Measurements from ENCODE around the gene DIRAS1.

DIRAS1 gene

DNA sequence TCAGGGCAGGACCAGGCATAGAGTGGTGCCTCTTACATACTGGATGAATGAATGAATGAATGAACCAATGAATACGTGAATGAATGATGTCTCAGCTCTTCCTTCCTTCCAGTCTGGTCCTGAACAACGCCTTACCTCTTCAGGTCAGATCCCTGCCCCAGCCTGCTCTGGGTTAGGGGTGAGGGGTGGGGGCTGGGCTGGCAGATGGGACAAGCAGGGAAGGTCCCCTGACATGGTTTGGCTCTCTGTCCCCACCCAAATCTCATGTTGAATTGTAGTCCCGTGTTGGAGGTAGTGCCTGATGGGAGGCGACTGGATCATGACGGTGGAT is 9.3 kb downstream of the DIRAS1 start:
- in situ Hi-C loops (cut with HindIII; ENCODE audit: low sequenced_read_pairs), result no loop called here
- DNase-seq (ENCODE audit: low read depth), result no peak
- no peak overlapping the region for H3K4me3 ChIP-seq (ENCODE audit: low read depth, low read length)
- TF ChIP-seq, protein P1, sequence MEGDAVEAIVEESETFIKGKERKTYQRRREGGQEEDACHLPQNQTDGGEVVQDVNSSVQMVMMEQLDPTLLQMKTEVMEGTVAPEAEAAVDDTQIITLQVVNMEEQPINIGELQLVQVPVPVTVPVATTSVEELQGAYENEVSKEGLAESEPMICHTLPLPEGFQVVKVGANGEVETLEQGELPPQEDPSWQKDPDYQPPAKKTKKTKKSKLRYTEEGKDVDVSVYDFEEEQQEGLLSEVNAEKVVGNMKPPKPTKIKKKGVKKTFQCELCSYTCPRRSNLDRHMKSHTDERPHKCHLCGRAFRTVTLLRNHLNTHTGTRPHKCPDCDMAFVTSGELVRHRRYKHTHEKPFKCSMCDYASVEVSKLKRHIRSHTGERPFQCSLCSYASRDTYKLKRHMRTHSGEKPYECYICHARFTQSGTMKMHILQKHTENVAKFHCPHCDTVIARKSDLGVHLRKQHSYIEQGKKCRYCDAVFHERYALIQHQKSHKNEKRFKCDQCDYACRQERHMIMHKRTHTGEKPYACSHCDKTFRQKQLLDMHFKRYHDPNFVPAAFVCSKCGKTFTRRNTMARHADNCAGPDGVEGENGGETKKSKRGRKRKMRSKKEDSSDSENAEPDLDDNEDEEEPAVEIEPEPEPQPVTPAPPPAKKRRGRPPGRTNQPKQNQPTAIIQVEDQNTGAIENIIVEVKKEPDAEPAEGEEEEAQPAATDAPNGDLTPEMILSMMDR (IDR thresholded peaks at IDR 0.05; ENCODE audit: low read depth, low read length, missing control alignments), result no peak

DNA sequence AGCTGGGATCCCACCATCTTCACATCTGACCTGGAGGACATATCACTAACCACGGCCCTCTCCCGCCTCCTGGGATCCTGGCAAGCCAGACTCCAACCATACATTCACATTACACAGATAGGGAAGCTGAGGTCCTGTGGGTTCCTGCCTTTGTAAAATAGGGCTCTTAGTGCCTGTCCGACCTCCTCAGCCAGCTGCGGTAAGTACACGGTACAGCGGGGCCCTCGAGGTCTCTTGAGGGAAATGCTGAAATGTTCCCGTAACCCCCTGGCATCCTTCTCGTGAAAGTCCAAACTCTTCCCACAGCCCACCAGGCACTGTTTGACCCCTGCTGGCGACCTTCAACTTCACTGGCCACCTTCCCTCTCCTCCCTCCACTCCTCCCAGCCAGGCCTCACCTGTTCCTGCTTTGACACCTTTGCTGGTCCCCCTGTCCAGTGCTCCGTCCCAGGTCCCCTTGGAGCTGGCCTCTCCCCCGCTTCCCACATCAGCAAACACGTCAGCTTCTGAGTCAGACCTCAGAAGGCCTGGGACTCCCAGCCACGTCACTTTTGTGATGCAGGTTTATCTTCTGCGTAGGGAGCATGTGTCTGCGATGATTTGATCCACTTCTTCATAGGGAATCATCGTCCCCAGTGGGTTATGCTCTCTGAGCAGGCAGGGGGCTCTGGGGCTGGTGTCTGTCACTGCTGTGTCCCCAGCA is 9.8 kb downstream of the DIRAS1 start:
- in situ Hi-C loops (cut with HindIII; ENCODE audit: low sequenced_read_pairs), result no loop called here
- no peak overlapping the region for H3K4me3 ChIP-seq (ENCODE audit: low read depth, low read length)
- TF ChIP-seq, protein P1 (IDR thresholded peaks at IDR 0.05; ENCODE audit: low read depth, low read length, missing control alignments), result no peak
- DNase-seq (ENCODE audit: low read depth), result no peak

DNA sequence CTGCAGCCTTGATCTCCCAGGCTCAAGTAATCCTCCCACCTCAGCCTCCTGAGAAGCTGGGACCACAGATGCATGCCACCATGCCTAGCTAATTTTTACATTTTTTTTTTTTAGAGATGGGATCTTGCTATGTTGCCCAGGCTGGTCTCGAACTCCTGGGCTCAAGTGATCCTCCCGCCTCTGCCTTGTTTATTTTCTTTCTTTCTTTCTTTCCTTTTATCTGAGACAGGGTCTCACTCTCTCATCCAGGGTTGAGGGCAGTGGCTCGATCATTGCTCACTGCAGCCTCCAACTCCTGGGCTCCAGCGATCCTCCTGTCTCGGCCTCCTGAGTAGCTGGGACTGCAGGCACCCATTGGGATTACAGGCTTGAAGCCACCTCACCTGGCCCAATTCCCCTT is 14.9 kb downstream of the DIRAS1 start:
- TF ChIP-seq, protein P1 (IDR thresholded peaks at IDR 0.05; ENCODE audit: low read depth, low read length, missing control alignments), result no peak
- no peak for DNase-seq (ENCODE audit: low read depth)
- H3K4me3 ChIP-seq (ENCODE audit: low read depth, low read length), result no peak overlapping the region
- in situ Hi-C loops (cut with HindIII; ENCODE audit: low sequenced_read_pairs), result no loop called here

DNA sequence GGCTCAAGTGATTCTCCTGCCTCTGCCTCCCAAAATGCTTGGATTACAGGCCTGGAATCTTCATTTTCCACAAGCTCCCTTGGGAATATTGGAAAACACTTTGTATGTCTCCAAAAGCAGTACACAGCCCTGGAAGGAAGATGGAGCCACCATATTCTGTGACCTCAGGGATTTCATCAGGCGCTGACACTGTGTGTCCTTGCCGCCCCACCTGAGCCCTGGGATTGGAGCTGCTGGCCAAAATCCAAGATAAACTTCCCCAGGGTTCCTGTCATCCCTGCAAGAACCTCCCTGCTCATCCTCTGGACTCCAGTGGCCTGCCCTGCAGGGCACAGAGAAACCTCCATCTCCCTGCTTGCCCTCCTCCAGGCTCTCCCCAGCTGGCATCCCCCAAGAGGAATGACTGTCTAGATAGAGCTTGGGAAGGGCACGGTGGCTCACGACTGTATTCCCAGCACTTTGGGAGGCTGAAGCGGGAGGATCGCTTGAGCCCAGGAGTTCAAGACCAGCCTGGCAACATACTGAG is 17.4 kb downstream of the DIRAS1 start:
- TF ChIP-seq, protein P1 (IDR thresholded peaks at IDR 0.05; ENCODE audit: low read depth, low read length, missing control alignments), result no peak
- in situ Hi-C loops (cut with HindIII; ENCODE audit: low sequenced_read_pairs), result no loop called here
- DNase-seq (ENCODE audit: low read depth), result no peak
- H3K4me3 ChIP-seq (ENCODE audit: low read depth, low read length), result no peak overlapping the region

DNA sequence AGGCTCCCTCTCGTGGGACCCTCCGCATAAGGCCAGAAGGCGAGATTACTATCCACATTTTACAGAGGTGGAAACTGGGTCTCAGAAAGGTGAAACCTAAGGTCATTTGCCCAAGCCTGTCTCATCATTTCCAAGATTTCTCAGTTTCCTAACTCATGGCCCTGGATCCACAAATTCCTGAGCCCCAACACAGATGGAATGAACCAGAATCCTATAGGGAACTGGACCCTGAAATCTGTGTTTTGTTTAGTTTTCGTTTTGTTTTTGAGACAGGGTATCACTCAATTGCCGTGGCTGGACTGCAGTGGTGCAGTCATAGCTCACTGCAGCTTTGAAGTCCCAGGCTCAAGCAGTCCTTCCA is 18.1 kb downstream of the DIRAS1 start:
- in situ Hi-C loops (cut with HindIII; ENCODE audit: low sequenced_read_pairs), result no loop called here
- TF ChIP-seq, protein P1 (IDR thresholded peaks at IDR 0.05; ENCODE audit: low read depth, low read length, missing control alignments), result no peak
- no peak for DNase-seq (ENCODE audit: low read depth)
- peak overlapping the region; percentile 6 for H3K4me3 ChIP-seq (ENCODE audit: low read depth, low read length)

DNA sequence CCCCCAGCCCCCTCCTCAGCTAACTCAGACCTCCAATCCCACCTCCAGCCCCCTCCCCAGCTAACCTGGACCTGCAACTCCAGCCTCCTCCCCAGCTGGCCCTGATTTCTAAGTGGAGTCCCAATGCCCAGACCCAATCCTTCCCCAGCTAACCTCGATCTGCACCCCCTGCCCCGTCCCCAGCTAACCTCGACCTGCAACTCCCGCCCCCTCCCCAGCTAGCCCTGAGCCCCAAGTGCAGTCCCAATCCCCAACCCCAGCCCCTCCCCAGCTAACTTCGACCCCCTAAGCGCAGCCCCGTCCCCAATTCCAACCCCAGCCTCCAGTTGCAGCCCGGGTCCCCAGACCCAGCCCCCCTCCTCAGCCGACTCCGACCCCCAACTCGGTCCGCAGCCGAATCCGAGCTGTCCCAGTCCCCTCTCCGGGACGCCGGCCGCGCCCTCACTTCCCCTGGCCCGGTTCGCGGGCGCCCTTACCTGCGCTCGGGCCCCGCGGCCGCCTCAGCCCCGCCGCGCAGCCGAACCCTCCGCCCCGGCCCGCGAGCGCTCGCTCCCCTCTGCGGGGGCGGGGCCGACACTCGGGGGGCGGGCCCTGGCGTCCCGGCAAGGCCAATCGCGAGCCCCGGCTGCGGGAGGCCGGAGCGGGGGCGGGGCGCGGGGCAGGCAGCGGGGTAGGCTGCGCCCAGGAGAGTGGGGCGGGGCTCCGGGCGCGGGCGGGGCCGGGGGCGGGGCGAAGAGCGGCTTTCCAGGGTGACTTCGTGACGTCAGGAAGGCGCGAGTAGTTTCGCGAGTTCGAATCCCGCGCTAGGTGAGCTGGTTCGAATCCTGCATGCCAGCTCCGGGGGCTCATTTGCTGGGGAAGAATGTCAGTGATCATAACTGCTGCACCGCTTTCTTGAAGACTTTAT is 18.7 kb downstream of the DIRAS1 start, which contains the start of gene GNG7:
TSS of gene GNG7 (minus strand) at position 525 of the 907 bp plus-strand sequence. CDS start 182,006 bp downstream, outside the sequence.
- in situ Hi-C loops (cut with HindIII; ENCODE audit: low sequenced_read_pairs), result no loop called here
- TF ChIP-seq, protein P1 (IDR thresholded peaks at IDR 0.05; ENCODE audit: low read depth, low read length, missing control alignments), result no peak
- H3K4me3 ChIP-seq (ENCODE audit: low read depth, low read length), result peak within 1 kb of the TSS; percentile 33
- peak; percentile 24 for DNase-seq (ENCODE audit: low read depth)

All from astrocyte of the cerebellum (primary cell).